Effector memory CD4-positive, alpha-beta T cell (primary cell): ENCODE results near the gene BST2.

Experiments used
- DNase-seq, 3 donors: peaks; one replicate each; pipeline ENCODE4 v3.0.0-alpha.2; 2020
- H3K27ac ChIP-seq: 2 replicates; pipeline ENCODE4 v1.7.0; 2013; ENCODE audit warnings: mild to moderate bottlenecking, low read length, moderate library complexity; ENCODE audit not compliant: insufficient read depth, poor library complexity, severe bottlenecking
- H3K27me3 ChIP-seq: replicated peaks from 2 replicates; pipeline ENCODE4 v1.7.0; 2013; ENCODE audit warnings: mild to moderate bottlenecking, low read length; ENCODE audit not compliant: insufficient read depth, control insufficient read depth, poor library complexity, severe bottlenecking
- H3K36me3 ChIP-seq: 2 replicates; pipeline ENCODE4 v1.7.0; 2013; ENCODE audit warnings: mild to moderate bottlenecking, low read length, moderate library complexity; ENCODE audit not compliant: control insufficient read depth, insufficient read depth
- H3K4me1 ChIP-seq: 2 replicates; pipeline ENCODE4 v1.7.0; 2013; ENCODE audit warnings: low read length, mild to moderate bottlenecking; ENCODE audit not compliant: control insufficient read depth, insufficient read depth, poor library complexity, severe bottlenecking
- H3K4me3 ChIP-seq: 2 replicates; pipeline ENCODE4 v1.7.0; 2013; ENCODE audit warnings: low read length, low read depth, mild to moderate bottlenecking; ENCODE audit not compliant: insufficient read depth, poor library complexity, severe bottlenecking
- H3K9me3 ChIP-seq: 2 replicates; pipeline ENCODE4 v1.7.0; 2013; ENCODE audit warnings: mild to moderate bottlenecking, low read length, moderate library complexity; ENCODE audit not compliant: control insufficient read depth
- total RNA-seq, 3 donors: gene quantifications; one replicate each; lab custom pipeline; 2026; lab: John Stamatoyannopoulos, UW

The BST2 gene
- 18.5 to 26.8 (median 25.4) reads per million in 3 donors for total RNA-seq

GRCh38 chr19:17405250-17406045 is at the start of gene BST2:
TSS of gene BST2 (minus strand) at chr19:17405630. CDS start at chr19:17405575, 55 bp downstream.
- H3K4me1 ChIP-seq, result peaks cover 27% of the 10 kb centered on the region
- peak within 1 kb of the TSS; percentile 78 for H3K27ac ChIP-seq
- peak; percentile 27 to 62 (median 42) for DNase-seq

GRCh38 chr19:17454576-17455071 is 49.2 kb upstream of the BST2 start:
- H3K27me3 ChIP-seq, result peaks cover 19% of the 10 kb centered on the region
- no peaks in the 10 kb centered on the region for H3K4me1 ChIP-seq
- no peak overlapping the region for H3K27ac ChIP-seq
- no peak overlapping the region for H3K4me3 ChIP-seq
- DNase-seq, result no peak
- H3K9me3 ChIP-seq, result no peaks in the 10 kb centered on the region
- H3K36me3 ChIP-seq, result no peaks in the 10 kb centered on the region

More at GRCh38 chr19:17405250-17406045, at the start of gene BST2:
- H3K27me3 ChIP-seq, result no peaks in the 10 kb centered on the region
- H3K4me3 ChIP-seq, result peak within 1 kb of the TSS; percentile 73
- H3K36me3 ChIP-seq, result peaks cover 4% of the 10 kb centered on the region
- no peaks in the 10 kb centered on the region for H3K9me3 ChIP-seq

- H3K4me1 ChIP-seq, result peaks cover 4% of the 10 kb centered on the region
- no peak for DNase-seq
- no peak overlapping the region for H3K4me3 ChIP-seq
- no peaks in the 10 kb centered on the region for H3K9me3 ChIP-seq
- no peak overlapping the region for H3K27ac ChIP-seq
- H3K27me3 ChIP-seq, result peaks cover 19% of the 10 kb centered on the region
- H3K36me3 ChIP-seq, result no peaks in the 10 kb centered on the region
These were observed 46.4 kb upstream of the BST2 start for GRCh38 chr19:17451820-17452219.

DNA sequence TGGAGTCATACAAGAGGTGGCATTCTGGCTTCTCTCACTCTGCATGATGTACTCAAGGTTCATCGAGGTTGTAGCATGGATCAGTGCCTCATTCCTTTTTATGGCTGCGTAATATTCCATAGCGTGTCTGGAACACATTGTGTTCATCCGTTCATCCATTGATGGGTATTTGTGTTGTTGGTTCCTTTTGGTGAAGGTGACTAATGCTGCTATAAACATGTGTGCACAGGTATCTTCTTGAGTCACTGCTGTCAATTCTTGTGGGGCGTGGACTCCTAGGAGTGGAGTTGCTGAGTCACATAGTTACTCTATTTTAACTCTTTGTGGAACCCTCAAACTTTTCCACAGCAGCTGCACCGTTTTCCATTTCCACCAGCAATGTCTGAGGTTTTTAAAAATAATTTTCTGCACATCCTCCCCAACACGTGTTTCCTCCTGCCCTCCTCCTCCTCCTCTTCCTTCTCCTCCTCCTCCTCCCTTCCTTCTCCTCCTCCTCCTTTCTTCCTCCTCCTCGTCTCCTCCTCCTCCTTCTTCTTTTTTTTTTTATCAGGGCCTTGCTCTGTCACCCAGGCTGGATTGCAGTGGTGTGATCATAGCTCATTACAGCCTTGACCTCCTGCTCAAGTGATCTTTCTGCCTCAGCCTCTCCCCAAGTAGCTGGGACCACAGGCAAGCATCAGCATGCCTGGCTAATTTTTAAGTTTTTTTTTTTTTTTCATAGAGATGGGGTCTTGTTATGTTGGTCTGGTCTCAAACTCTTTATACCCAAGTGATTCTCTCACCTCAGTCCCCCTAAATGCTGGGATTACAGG is 45.0 kb upstream of the BST2 start:
- Histone ChIP-seq H3K27ac (no peak overlapping the region), H3K4me3 (no peak overlapping the region), H3K36me3 (no peaks in the 10 kb centered on the region), H3K9me3 (no peaks in the 10 kb centered on the region), H3K4me1 (peaks cover 4% of the 10 kb centered on the region), H3K27me3 (peaks cover 8% of the 10 kb centered on the region)
- no peak for DNase-seq

- Histone ChIP-seq H3K4me1 (peaks cover 4% of the 10 kb centered on the region), H3K9me3 (no peaks in the 10 kb centered on the region), H3K36me3 (no peaks in the 10 kb centered on the region), H3K27me3 (no peaks in the 10 kb centered on the region), H3K4me3 (peak within 1 kb of the TSS; percentile 52), H3K27ac (no peak within 1 kb of the TSS)
- peak; percentile 13 to 47 (median 38) for DNase-seq
These were observed 42.9 kb upstream of the BST2 start, which contains the start of gene TMEM221 for GRCh38 chr19:17448131-17448967. TSS of gene TMEM221 (minus strand) at chr19:17448668. CDS start at chr19:17448462, 206 bp downstream.

DNA sequence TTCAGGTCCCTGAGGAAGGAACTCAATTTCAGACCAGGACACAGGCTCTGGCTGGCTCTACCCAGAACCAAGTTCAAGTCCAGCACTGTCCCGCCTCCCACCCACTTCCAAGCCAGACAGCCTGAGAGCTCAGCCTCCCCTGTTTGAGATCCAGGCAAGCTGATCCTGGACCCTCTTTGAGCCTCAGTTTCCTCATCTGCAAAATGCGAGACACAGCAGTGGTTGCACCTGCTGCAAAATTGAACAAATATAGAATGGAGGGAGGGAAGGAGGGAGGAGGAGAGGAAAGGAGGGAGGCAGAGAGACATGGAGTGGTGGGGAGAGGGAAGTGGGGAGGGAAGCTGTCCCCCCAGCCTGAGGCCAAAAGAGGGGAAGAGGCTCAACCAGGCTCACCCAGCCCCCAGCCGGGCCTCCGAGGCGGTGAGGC is 42.3 kb upstream of the BST2 start:
- Histone ChIP-seq H3K9me3 (no peaks in the 10 kb centered on the region), H3K4me3 (no peak overlapping the region), H3K36me3 (no peaks in the 10 kb centered on the region), H3K4me1 (peaks cover 4% of the 10 kb centered on the region), H3K27me3 (no peaks in the 10 kb centered on the region), H3K27ac (no peak overlapping the region)
- DNase-seq, result no peak

DNA sequence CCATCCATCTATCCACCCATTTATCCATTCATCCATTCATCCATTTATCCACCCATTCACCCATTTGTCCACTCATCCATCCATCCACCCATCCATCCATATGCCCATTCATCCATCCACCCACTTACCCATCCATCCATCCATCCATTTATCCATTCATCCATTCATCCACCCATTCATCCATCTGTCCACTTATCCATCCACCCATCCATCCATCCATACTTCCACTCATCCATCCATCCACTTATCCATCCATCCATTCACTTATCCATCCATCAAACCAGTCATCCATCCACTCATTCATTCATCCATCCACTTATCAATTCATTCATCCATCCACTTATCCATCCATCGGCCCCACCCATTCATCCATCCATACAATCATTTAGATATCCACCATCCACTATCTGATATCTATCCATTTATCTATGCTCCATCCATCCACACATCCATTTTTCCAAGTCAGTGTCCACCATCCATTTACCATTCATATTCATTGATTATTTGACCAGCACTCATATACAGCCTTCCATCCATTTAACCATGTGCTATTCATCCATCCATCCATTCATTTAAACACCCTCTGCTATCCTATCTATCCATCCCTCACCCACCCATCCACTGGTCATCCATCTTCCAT is 40.2 kb upstream of the BST2 start:
- Histone ChIP-seq H3K36me3 (no peaks in the 10 kb centered on the region), H3K27ac (no peak overlapping the region), H3K4me1 (peaks cover 4% of the 10 kb centered on the region), H3K9me3 (no peaks in the 10 kb centered on the region), H3K27me3 (no peaks in the 10 kb centered on the region), H3K4me3 (no peak overlapping the region)
- DNase-seq, result no peak

- H3K4me3 ChIP-seq, result no peak overlapping the region
- H3K9me3 ChIP-seq, result no peaks in the 10 kb centered on the region
- no peak overlapping the region for H3K27ac ChIP-seq
- no peaks in the 10 kb centered on the region for H3K4me1 ChIP-seq
- no peak for DNase-seq
- no peaks in the 10 kb centered on the region for H3K27me3 ChIP-seq
- no peaks in the 10 kb centered on the region for H3K36me3 ChIP-seq
These were observed 36.0 kb upstream of the BST2 start for GRCh38 chr19:17441241-17442021.
